ENCODE results near the gene TRPM3.

Gene TRPM3

GRCh38 chr9:70883056-70883455 is 238.4 kb downstream of the TRPM3 start:
- no peak for DNase-seq

- no peak for DNase-seq
Observed at GRCh38 chr9:70881333-70881732, 240.1 kb downstream of the TRPM3 start.

- DNase-seq, result no peak
Observed at GRCh38 chr9:70880535-70880934, 240.9 kb downstream of the TRPM3 start.

GRCh38 chr9:70878576-70878975 is 242.8 kb downstream of the TRPM3 start:
- DNase-seq, result no peak

GRCh38 chr9:70874451-70874850 is 247.0 kb downstream of the TRPM3 start:
- no peak for DNase-seq

GRCh38 chr9:70873506-70873905 is 247.9 kb downstream of the TRPM3 start:
- DNase-seq, result no peak

GRCh38 chr9:70868661-70869652 is 252.5 kb downstream of the TRPM3 start:
- DNase-seq, result no peak

DNA sequence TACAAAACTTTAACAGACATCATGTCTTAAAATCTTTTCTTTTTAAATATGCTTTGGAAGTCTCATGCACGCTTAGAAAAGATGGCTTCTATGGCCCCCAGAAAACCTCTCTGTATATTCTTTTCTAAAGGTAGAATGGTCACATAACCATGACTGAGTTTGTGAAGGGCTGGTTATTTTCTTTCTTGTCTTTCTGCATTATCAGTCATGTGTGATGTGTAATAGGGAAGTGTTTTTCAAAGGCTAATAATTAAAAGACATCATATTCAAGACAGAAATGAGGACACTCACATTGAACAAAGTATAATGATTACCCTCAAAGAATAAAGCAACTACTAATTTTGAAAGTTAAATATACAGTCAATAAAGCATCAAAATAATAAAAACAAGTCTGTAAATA is 253.4 kb downstream of the TRPM3 start:
- DNase-seq, result no peak

GRCh38 chr9:70865471-70865870 is 255.9 kb downstream of the TRPM3 start:
- DNase-seq, result no peak

GRCh38 chr9:70861797-70862196 is 259.6 kb downstream of the TRPM3 start:
- no peak for DNase-seq

- DNase-seq, result no peak
Observed at GRCh38 chr9:70861376-70861775, 260.0 kb downstream of the TRPM3 start.

DNA sequence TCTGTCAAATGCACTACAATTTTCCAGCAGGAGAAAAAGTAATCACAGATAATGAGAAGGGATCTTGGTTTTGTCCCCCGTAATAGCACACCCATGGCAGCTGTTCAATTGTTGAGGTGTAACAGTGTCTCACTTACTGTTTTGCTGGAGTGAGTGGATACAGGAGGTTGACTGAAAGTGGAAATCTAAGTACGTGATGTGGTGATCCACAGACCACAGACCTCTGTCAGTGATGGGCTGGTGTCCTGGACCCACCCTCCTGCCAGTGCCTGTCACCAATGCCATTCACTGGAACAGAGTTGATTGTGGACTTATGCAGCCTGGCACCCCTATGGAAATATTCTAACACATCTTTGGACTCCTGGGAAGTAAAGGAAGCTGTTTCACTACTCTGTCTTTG is 261.7 kb downstream of the TRPM3 start:
- no peak for DNase-seq

GRCh38 chr9:70856411-70856810 is 265.0 kb downstream of the TRPM3 start:
- DNase-seq, result no peak

DNA sequence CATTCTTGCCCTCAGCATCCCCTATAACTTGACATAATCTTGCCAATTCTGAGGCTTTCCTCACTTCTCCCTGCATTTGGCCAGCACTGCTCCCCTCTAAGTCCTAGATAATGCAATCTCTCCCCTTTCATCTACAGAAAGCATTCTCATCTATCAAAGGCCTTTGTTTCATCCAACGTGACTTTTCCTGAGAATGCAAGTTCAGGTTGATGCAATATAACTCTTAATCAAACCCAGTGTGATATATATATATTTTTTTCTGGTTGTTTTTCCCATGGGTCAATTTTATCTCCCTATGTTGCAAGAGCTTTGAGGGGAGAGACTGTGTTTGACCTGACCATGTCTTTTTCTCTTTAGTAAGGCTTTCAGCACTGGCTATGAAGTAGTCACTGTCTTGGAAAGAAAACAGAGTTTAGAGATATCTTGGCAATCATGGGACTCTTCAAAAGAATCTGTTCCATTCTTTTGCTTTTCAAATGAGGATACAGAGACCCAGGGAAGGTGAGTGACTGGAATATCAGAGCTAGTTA is 268.6 kb downstream of the TRPM3 start:
- DNase-seq, result no peak

DNA sequence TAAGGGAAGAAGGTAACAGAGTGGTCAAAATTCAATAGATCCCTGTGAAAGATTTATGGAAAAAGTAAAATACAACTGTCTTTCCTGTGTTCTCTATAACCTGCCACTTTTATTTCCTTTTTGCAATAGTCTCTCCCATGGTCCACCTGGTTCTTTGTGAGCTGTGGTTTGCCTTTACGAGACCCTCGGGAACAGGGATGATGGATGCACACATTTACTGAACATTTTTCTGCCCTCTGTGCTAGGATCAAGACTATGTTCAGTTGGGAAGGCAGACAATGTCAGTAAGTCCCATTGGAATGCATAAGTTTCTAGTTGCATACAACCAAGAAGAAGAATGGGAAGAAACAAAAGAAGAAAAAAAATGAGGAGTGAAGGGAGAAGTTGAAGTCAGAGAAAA is 281.2 kb downstream of the TRPM3 start:
- DNase-seq, result no peak

DNA sequence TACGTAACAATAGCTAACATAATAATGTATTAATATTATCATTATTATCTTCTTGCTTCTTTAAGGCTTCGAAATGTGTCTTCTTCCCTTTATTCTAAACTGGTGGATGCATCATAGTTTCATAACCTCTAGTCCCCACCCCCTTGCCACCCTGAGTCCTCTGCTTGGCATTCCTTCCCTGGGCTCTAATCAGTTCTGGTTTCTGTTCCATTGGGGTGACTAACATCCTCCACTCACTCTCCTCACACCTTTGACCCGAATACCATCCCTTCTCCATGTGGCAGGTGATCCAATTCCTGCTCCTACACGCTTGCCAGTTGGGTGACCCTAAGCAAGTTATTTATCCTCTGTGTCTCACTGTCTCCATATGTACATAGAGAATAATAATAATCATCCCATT is 286.1 kb downstream of the TRPM3 start:
- DNase-seq, result no peak

- DNase-seq, result no peak
Observed at GRCh38 chr9:70832492-70832891, 288.9 kb downstream of the TRPM3 start.

DNA sequence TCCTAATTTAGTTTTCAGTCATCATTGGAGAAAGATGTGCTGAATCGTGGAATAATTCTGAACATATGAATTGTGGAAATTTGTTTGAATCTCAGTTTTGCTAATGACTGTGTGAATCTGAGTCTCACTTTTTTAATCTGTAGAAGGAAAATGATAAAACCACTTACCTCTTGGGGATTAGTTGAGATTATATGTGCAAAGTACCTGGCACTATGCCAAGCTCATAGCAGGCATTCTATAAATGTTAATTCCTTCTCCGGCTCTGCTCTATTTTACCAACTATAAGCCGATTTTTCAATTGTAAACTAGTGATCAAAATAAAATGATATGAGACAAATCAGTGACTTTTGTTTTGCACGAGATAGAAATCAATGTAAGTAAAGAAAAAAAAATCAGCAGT is 290.8 kb downstream of the TRPM3 start:
- DNase-seq, result no peak

DNA sequence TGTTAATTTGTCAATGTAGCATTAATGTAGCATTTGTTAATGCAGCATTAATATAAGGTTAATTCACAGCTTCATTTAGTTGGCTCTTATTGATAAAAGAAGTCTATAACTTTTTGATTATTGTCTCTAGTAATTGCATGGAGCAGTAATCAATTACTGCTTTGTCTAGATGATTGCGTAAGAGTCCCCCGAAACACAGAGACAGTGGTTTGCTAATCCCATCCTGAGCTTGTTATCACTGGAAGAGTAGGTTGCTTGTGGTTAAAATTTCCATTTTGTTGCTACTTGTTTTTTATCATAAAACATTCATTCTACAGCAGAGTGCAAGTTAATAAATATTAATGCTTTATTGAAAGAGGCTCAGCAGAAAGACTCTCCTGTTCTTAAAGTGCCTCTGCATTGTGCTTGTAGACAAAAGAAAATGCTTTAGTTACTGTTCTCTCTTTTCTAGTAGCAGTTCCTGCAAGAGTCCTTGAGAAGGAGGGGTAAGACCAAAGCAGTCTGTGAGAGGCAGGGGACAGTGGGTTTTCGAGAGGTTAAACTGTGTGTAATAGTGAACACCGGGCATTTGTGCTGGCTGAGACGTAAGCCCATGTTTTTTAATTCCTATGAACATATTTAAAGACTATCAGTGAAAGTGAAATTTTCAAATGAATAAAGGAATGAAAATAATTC is 291.7 kb downstream of the TRPM3 start:
- no peak for DNase-seq

- no peak for DNase-seq
Observed at GRCh38 chr9:70826562-70826961, 294.9 kb downstream of the TRPM3 start.

DNA sequence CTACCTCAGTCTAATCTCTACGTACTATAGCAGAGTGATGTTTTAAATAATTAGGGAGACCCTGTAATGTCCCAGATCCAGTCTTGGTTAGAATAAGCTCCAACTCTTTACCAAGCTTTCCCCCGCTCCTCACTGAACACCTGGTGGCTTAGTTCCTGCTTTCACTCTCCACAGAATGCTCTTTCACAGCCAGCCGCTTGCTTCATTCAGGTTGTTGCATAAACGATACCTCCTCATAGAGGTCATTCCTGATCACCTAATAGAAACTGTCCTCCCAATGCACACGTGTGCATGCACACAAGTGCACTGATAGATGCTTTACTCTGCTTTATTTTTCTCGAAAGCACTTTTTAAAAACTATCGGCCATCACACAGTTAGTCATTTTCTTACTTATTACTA is 298.1 kb downstream of the TRPM3 start:
- DNase-seq, result no peak

GRCh38 chr9:70817311-70817710 is 304.1 kb downstream of the TRPM3 start:
- no peak for DNase-seq

- DNase-seq, result no peak
Observed at GRCh38 chr9:70816891-70817290, 304.5 kb downstream of the TRPM3 start.

DNA sequence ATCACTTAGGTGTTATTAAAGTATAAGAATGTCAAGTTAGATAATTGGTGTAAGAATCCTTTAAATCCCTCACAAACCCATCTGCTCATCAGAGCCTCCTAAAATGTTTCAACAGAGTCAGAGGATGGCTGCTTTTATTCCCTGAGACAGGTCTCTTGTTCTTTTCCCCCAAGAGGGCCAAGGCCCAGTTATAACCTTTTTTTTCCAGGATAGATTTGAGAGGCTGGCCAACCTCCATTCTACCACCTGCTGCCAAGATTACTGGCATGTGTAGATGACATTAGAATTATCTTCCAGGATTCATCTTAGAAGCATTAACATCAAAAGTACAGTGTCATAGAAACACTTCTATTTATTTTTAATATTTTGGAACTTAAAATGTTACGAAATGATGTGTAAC is 305.1 kb downstream of the TRPM3 start:
- no peak for DNase-seq
